Measurements from ENCODE around the gene STK32C.
A peak's percentile ranks its signal among the peaks of the same experiment; 100 is the strongest.

The STK32C gene

GRCh38 chr10:132307823-132308586, at the start of gene STK32C:
Gene STK32C (minus strand): TSS chr10:132307950. CDS start chr10:132307833, 117 bp downstream.
- DNase-seq (ENCODE audit: low spot score): peak; percentile 89

GRCh38 chr10:132356621-132357195, 49.0 kb upstream of the STK32C start:
- no peak for DNase-seq (ENCODE audit: low spot score)

- no peak for DNase-seq (ENCODE audit: low spot score)
These were observed 48.0 kb upstream of the STK32C start for GRCh38 chr10:132355754-132356153.

- no peak for DNase-seq (ENCODE audit: low spot score)
These were observed 47.5 kb upstream of the STK32C start for GRCh38 chr10:132355297-132355696.

- DNase-seq (ENCODE audit: low spot score): no peak
These were observed 46.8 kb upstream of the STK32C start for GRCh38 chr10:132354356-132355094.

- DNase-seq (ENCODE audit: low spot score): no peak
These were observed 46.0 kb upstream of the STK32C start for GRCh38 chr10:132353456-132354355.

GRCh38 chr10:132352462-132353308, 44.9 kb upstream of the STK32C start:
- DNase-seq (ENCODE audit: low spot score): peak; percentile 68

- no peak for DNase-seq (ENCODE audit: low spot score)
These were observed 43.9 kb upstream of the STK32C start for GRCh38 chr10:132351611-132352010.

- no peak for DNase-seq (ENCODE audit: low spot score)
These were observed 43.2 kb upstream of the STK32C start for GRCh38 chr10:132350946-132351345.

GRCh38 chr10:132350391-132350790, 42.6 kb upstream of the STK32C start:
- no peak for DNase-seq (ENCODE audit: low spot score)

- DNase-seq (ENCODE audit: low spot score): no peak
These were observed 42.0 kb upstream of the STK32C start for GRCh38 chr10:132349766-132350165.

GRCh38 chr10:132347931-132348267, 40.1 kb upstream of the STK32C start:
- no peak for DNase-seq (ENCODE audit: low spot score)

GRCh38 chr10:132347211-132347930, 39.6 kb upstream of the STK32C start:
- no peak for DNase-seq (ENCODE audit: low spot score)

GRCh38 chr10:132346806-132347205, 39.1 kb upstream of the STK32C start:
- DNase-seq (ENCODE audit: low spot score): no peak

- DNase-seq (ENCODE audit: low spot score): no peak
These were observed 37.6 kb upstream of the STK32C start for GRCh38 chr10:132345345-132345744.

- no peak for DNase-seq (ENCODE audit: low spot score)
These were observed 36.6 kb upstream of the STK32C start for GRCh38 chr10:132344386-132344785.

- no peak for DNase-seq (ENCODE audit: low spot score)
These were observed 34.8 kb upstream of the STK32C start for GRCh38 chr10:132342553-132342952.

- DNase-seq (ENCODE audit: low spot score): no peak
These were observed 34.0 kb upstream of the STK32C start for GRCh38 chr10:132341781-132342180.

- no peak for DNase-seq (ENCODE audit: low spot score)
These were observed 33.3 kb upstream of the STK32C start for GRCh38 chr10:132341017-132341416.

- DNase-seq (ENCODE audit: low spot score): no peak
These were observed 31.5 kb upstream of the STK32C start for GRCh38 chr10:132339276-132339675.

Data from cerebellar cortex (tissue), 1 donor.